HepG2 (cell line): ENCODE data around the gene RAB23. TPM values are rescaled to one million over a fixed set of nuclear protein-coding genes. Genes with fewer than 3 reads are reported as not detected.

Experiments used
- ATAC-seq: fragments of 200-7000 bp; cut with Tn5 transposase; 3 replicates; pipeline ENCODE4 v1.9.1; 2020; ENCODE audit warnings: mild to moderate bottlenecking, moderate library complexity
- BruUV-seq: library from RNA; stranded (reverse); fragments of 400-500 nt; replicated peaks from 2 replicates; lab custom pipeline; 2021; lab: Mats Ljungman, UMichigan
- CTCF ChIA-PET: fragments of 300-600 bp; formaldehyde crosslinking; extraction: SDS; loops from one replicate; lab custom pipeline; 2021; ENCODE audit warnings: low total read pairs, inconsistent platforms, low intra/inter-chr PET ratio; lab: Yijun Ruan, JAX
- POLR2A ChIA-PET: fragments of 350-600 bp; sonication (Branson Sonifier 250); formaldehyde crosslinking; loops from one replicate; lab custom pipeline; 2020; ENCODE audit warnings: antibody characterized with exemption, inconsistent platforms; lab: Yijun Ruan, JAX
- DNase-seq: peaks from one replicate; pipeline ENCODE4 v3.0.0-alpha.2; 2015; ENCODE audit warnings: low spot score
- FAIRE-seq: peaks from 3 replicates; lab custom pipeline; 2011; peaks lifted over from hg19 to GRCh38; lab: Jason Lieb, UNC
- H2AFZ ChIP-seq: one replicate; pipeline ENCODE4 v1.6.1; 2011; ENCODE audit warnings: low read length, inconsistent platforms
- H3K27ac ChIP-seq: fragments of 300-600 bp; 3 replicates; pipeline ENCODE4 v1.8.0; 2011; ENCODE audit warnings: mixed run types, mild to moderate bottlenecking, mixed read lengths, low read length, inconsistent platforms; ENCODE audit not compliant: insufficient read depth; ENCODE audit errors: extremely low read length
- H3K27me3 ChIP-seq, 2 experiments: fragments of 200-600 bp in 1 of 2; 2 replicates in 1 of 2; 3 replicates in 1 of 2; pipeline versions ENCODE4 v1.6.0 to v1.8.0; 2011; ENCODE audit warnings: low read length in 2 of 2, mild to moderate bottlenecking in 2 of 2, moderate library complexity in 2 of 2, inconsistent platforms in 1 of 2; ENCODE audit not compliant: insufficient read depth in 2 of 2, control insufficient read depth in 1 of 2
- H3K36me3 ChIP-seq, 2 experiments: fragments of 200-600 bp in 1 of 2; replicated peaks in 1 of 2; 2 replicates in 1 of 2; 3 replicates in 1 of 2; pipeline versions ENCODE4 v1.5.1 to v1.8.0; 2011; ENCODE audit warnings: low read length in 2 of 2, inconsistent platforms in 1 of 2; ENCODE audit not compliant: insufficient read depth in 2 of 2, control insufficient read depth in 1 of 2
- H3K4me1 ChIP-seq: 2 replicates; pipeline ENCODE4 v1.5.1; 2012; ENCODE audit warnings: low read length, inconsistent platforms; ENCODE audit not compliant: insufficient read depth
- H3K4me2 ChIP-seq: 2 replicates; pipeline ENCODE4 v1.6.0; 2011; ENCODE audit warnings: low read depth, low read length, inconsistent platforms
- H3K4me3 ChIP-seq, 3 experiments: fragments of 200-600 bp in 1 of 3; sonication (generic), shearing (Covaris generic) in 1 of 3; replicated peaks in 1 of 3; 2 replicates each; pipeline ENCODE4 v1.5.1; 2011 to 2016; ENCODE audit warnings: low read length in 3 of 3, inconsistent platforms in 2 of 3, low read depth in 2 of 3, mild to moderate bottlenecking in 2 of 3, control low read depth in 1 of 3, mixed read lengths in 1 of 3; ENCODE audit not compliant: insufficient read depth in 1 of 3
- H3K79me2 ChIP-seq: one replicate; pipeline ENCODE4 v1.6.1; 2011; ENCODE audit warnings: low read length, inconsistent platforms; ENCODE audit not compliant: insufficient read depth
- H3K9ac ChIP-seq: 2 replicates; pipeline ENCODE4 v1.6.0; 2011; ENCODE audit warnings: mild to moderate bottlenecking, low read depth, low read length, inconsistent platforms; ENCODE audit not compliant: insufficient read depth
- H3K9me3 ChIP-seq: 2 replicates; pipeline ENCODE4 v1.5.1; 2012; ENCODE audit warnings: mild to moderate bottlenecking, low read length
- H4K20me1 ChIP-seq: 2 replicates; pipeline ENCODE4 v1.6.0; 2011; ENCODE audit warnings: inconsistent platforms, mild to moderate bottlenecking, low read length, moderate library complexity; ENCODE audit not compliant: insufficient read depth
- AGO1 ChIP-seq: fragments of 200-400 bp; formaldehyde crosslinking; IDR thresholded peaks from 2 replicates; pipeline ENCODE4 v1.6.1; 2017; ENCODE audit warnings: mild to moderate bottlenecking, low read depth, low read length, moderate library complexity; ENCODE audit not compliant: poor library complexity, severe bottlenecking
- ARNT ChIP-seq: fragments of 450-650 bp; IDR thresholded peaks from 2 replicates; pipeline ENCODE4 v1.6.1; 2017
- EZH2 ChIP-seq: conservative IDR thresholded peaks from 2 replicates; pipeline ENCODE4 v1.6.1; 2012; ENCODE audit warnings: mild to moderate bottlenecking, low read depth, low read length, moderate library complexity
- JUND ChIP-seq: sonication (generic); formaldehyde crosslinking; IDR thresholded peaks from 2 replicates; pipeline ENCODE4 v1.8.0; 2022; ENCODE audit warnings: mild to moderate bottlenecking, missing genetic modification reagents
- PAXIP1 ChIP-seq: sonication (generic); formaldehyde crosslinking; conservative IDR thresholded peaks from 2 replicates; pipeline ENCODE4 v1.4.0; 2020; ENCODE audit warnings: mild to moderate bottlenecking, missing genetic modification reagents, moderate library complexity
- PHF8 ChIP-seq: sonication (generic); formaldehyde crosslinking; IDR thresholded peaks from 2 replicates; pipeline ENCODE4 v1.5.0; 2020; ENCODE audit warnings: missing genetic modification reagents
- THAP7 ChIP-seq: sonication (generic); formaldehyde crosslinking; IDR thresholded peaks from 2 replicates; pipeline ENCODE4 v1.8.1; 2023; ENCODE audit warnings: mild to moderate bottlenecking, missing genetic modification reagents
- ZFP36L1 ChIP-seq: sonication (generic); formaldehyde crosslinking; IDR thresholded peaks from 2 replicates; pipeline ENCODE4 v1.8.0; 2022; ENCODE audit warnings: mild to moderate bottlenecking, missing genetic modification reagents, moderate library complexity
- ZNF367 ChIP-seq: sonication (generic); formaldehyde crosslinking; IDR thresholded peaks from 2 replicates; pipeline ENCODE4 v1.4.0; 2020; ENCODE audit warnings: missing genetic modification reagents, borderline replicate concordance
- WGBS: methylation state at CpG from one replicate; pipeline ENCODE4 v1.1.6; 2017; ENCODE audit warnings: low lambda C conversion rate; 5-methylcytosine and 5-hydroxymethylcytosine counted together
- in situ Hi-C: cut with HindIII; loops from 2 replicates; pipeline ENCODE4 v1.10.0; 2017; ENCODE audit warnings: low pct_unique_long_range_greater_than_20kb; ENCODE audit not compliant: extremely low pct_ligation_motif_present
- intact Hi-C: fragments of 100-400 bp; cut with micrococcal nuclease; formaldehyde crosslinking; loops from one replicate; pipeline ENCODE4 v1.10.0; 2022; ENCODE audit not compliant: unreplicated experiment
- polyA plus RNA-seq, 8 experiments: library from polyadenylated mRNA; depleted of rRNA in 3 of 8; stranded (reverse) in 7 of 8; unstranded in 1 of 8; fragments of >200 nt; fragmentation: Illumina TruSeq in 4 of 8; extraction: Trizol in 4 of 8; gene quantifications; 2 replicates each; pipeline versions ENCODE4 v1.2.1 to v1.2.3, GENCODE V29; 2011 to 2016; ENCODE audit warnings: low read depth in 4 of 8, missing spikeins in 1 of 8, mixed read lengths in 1 of 8; ENCODE audit not compliant: insufficient read depth in 1 of 8
- total RNA-seq, 5 experiments: library from RNA; depleted of rRNA; stranded (reverse); fragments of >200 nt; fragmentation: Illumina TruSeq; extraction: Trizol; gene quantifications; 2 replicates each; pipeline ENCODE4 v1.2.3, GENCODE V29; 2016; ENCODE audit warnings: low read depth in 1 of 5
- TF ChIP-seq, protein P1 (sequence below): sonication (generic); formaldehyde crosslinking; IDR thresholded peaks from 2 replicates; pipeline ENCODE4 v1.5.0; 2020; ENCODE audit warnings: missing genetic modification reagents
- TF ChIP-seq, protein P2 (sequence below): sonication (generic); formaldehyde crosslinking; IDR thresholded peaks from 2 replicates; pipeline ENCODE4 v1.5.1; 2020; ENCODE audit warnings: mild to moderate bottlenecking, missing genetic modification reagents
- TF ChIP-seq, protein P3 (sequence below), 2 experiments: sonication (generic) in 1 of 2; formaldehyde crosslinking in 1 of 2; IDR thresholded peaks; 2 replicates each; pipeline versions ENCODE4 v1.4.0 to v1.6.1; 2016 to 2020; ENCODE audit warnings: borderline replicate concordance in 1 of 2, low read depth in 1 of 2, mild to moderate bottlenecking in 1 of 2, missing genetic modification reagents in 1 of 2

Gene RAB23
- total and polyA plus RNA-seq, 2 of the 13 experiments (the other 11 are each of a cell fraction or from before 2014, with no cell fraction given): 5.5 to 16.4 TPM

DNA sequence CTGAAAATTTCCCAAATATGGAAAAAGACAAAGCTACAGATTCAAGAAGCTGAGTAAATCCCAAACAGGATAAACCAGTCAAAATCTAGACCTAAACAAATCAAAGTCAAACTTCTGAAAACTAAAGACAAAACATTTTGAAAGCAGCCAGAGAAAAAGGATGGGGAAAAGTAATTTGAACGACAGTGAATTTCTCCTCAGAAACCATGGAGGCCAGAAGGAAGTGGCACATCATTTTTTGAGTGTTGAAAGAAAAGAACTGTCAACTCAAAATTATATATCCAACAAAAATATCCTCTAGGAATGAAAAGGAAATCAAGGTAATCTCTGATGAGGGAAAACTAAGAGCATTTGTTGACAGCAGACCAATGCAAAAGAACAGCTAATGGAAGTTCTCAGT lies 6.8 kb downstream of the RAB23 start:
- H3K27me3 ChIP-seq: no peaks in the 10 kb centered on the region
- H3K9me3 ChIP-seq: no peaks in the 10 kb centered on the region
- no peak overlapping the region for H2AFZ ChIP-seq
- no peak overlapping the region for H3K4me2 ChIP-seq
- H4K20me1 ChIP-seq: no peaks in the 10 kb centered on the region
- no peak for FAIRE-seq
- BruUV-seq: no TSS peak
- no peak for ATAC-seq
- no peaks in the 10 kb centered on the region for H3K36me3 ChIP-seq
- in situ Hi-C loops (no loop called here), intact Hi-C loops (loop anchor here (5.0 kb wide), 1 partner anchor 168 kb away; the partner anchor contains the start of gene KIAA1586)
- no peak overlapping the region for H3K9ac ChIP-seq
- 95% methylated on average over 1 of the region's 1 CpG for WGBS
- H3K27ac ChIP-seq: no peak overlapping the region
- H3K79me2 ChIP-seq: peaks cover 60% of the 10 kb centered on the region
- H3K4me1 ChIP-seq: peaks cover 31% of the 10 kb centered on the region
- no peak overlapping the region for H3K4me3 ChIP-seq
- ChIA-PET POLR2A (no interaction called here), CTCF (no interaction called here)
- DNase-seq: no peak
- TF ChIP-seq, protein P1, sequence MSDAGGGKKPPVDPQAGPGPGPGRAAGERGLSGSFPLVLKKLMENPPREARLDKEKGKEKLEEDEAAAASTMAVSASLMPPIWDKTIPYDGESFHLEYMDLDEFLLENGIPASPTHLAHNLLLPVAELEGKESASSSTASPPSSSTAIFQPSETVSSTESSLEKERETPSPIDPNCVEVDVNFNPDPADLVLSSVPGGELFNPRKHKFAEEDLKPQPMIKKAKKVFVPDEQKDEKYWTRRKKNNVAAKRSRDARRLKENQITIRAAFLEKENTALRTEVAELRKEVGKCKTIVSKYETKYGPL: no peak
- TF ChIP-seq PHF8 (CRISPR knock-in tag) (no peak), PAXIP1 (no peak), ARNT (no peak), THAP7 (CRISPR knock-in tag) (no peak), ZFP36L1 (CRISPR knock-in tag) (no peak), JUND (no peak), ZNF367 (no peak), EZH2 (no peak), AGO1 (no peak)
- TF ChIP-seq, protein P2, sequence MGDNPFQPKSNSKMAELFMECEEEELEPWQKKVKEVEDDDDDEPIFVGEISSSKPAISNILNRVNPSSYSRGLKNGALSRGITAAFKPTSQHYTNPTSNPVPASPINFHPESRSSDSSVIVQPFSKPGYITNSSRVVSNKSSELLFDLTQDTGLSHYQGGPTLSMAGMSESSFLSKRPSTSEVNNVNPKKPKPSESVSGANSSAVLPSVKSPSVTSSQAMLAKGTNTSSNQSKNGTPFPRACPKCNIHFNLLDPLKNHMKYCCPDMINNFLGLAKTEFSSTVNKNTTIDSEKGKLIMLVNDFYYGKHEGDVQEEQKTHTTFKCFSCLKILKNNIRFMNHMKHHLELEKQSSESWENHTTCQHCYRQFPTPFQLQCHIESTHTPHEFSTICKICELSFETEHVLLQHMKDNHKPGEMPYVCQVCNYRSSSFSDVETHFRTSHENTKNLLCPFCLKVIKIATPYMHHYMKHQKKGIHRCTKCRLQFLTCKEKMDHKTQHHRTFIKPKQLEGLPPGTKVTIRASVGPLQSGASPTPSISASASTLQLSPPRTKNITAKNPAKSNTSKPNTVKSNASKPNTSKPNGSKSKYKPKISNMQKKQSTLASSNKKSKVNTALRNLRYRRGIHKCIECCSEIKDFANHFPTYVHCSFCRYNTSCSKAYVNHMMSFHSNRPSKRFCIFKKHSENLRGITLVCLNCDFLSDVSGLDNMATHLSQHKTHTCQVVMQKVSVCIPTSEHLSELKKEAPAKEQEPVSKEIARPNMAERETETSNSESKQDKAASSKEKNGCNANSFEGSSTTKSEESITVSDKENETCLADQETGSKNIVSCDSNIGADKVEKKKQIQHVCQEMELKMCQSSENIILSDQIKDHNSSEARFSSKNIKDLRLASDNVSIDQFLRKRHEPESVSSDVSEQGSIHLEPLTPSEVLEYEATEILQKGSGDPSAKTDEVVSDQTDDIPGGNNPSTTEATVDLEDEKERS (CRISPR knock-in tag): no peak
- TF ChIP-seq, protein P3, sequence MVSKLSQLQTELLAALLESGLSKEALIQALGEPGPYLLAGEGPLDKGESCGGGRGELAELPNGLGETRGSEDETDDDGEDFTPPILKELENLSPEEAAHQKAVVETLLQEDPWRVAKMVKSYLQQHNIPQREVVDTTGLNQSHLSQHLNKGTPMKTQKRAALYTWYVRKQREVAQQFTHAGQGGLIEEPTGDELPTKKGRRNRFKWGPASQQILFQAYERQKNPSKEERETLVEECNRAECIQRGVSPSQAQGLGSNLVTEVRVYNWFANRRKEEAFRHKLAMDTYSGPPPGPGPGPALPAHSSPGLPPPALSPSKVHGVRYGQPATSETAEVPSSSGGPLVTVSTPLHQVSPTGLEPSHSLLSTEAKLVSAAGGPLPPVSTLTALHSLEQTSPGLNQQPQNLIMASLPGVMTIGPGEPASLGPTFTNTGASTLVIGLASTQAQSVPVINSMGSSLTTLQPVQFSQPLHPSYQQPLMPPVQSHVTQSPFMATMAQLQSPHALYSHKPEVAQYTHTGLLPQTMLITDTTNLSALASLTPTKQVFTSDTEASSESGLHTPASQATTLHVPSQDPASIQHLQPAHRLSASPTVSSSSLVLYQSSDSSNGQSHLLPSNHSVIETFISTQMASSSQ (IDR thresholded peaks at IDR 0.05; ENCODE audit: low read depth): no peak
- TF ChIP-seq, protein P3 (CRISPR knock-in tag; IDR thresholded peaks at IDR 0.05; ENCODE audit: borderline replicate concordance): no peak
